Suppressor macrophage (primary cell): Measurements from ENCODE around the gene MST1.

ENCODE experiments used
- DNase-seq, 4 experiments: peaks; one replicate each; pipeline ENCODE4 v3.0.0-alpha.2; 2020 to 2022
- total RNA-seq, 17 experiments: gene quantifications; one replicate each; lab custom pipeline; 2026; ENCODE audit warnings: mixed read lengths in 6 of 17, inconsistent platforms in 3 of 17; lab: John Stamatoyannopoulos, UW

Gene MST1
- 0.25 to 4.2 (median 1.3) reads per million in 17 experiments for total RNA-seq

DNA sequence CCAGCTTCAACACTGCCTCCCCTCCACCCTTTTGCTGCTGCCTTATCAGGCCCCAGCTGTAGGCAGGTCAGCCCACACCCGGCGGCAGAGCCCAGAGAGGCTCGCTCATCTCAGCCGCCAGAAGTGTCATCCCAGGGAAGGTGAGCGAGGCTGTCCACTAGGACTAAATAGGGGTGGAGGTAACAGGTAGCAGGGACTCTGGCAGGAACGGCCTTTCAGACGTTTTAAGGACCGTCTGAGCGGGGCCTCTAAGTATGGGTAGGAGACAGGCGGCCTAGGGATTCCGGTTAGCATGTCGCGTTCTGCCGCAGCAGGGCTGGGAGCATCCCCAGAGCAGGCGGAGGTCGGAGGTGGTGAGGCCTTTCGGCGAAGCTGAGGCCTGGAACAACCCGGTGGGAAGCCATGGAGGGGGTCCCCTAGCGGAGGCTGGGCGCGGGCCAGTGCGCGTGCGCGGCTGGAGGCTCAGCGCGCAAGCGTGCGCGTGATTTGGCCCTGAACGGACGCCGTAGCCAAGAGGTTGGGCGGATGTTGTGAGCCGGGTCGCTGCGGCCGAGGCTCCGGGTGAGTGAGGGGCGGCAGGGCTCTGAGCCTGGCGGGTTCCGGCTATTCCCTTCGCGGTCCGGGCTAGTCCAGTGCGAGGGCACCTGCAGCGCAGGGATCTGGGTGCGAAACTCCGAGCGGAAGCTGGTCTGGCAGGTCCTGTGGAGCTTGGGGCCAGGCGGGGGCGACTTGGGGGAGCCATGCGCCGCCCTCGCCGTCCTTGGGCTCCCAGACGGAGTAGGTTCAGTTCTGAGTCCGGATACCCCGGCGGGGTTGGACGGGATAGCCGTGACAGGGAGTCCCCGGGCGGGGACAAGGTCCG, at the start of gene MST1, which contains the start of gene RNF123:
TSS of gene MST1 (minus strand) at position 429 of the 862 bp plus-strand sequence. CDS start 783 bp downstream, outside the sequence.
TSS of gene RNF123 (plus strand) at position 512 of the 862 bp plus-strand sequence. CDS start 1,609 bp downstream, outside the sequence.
- DNase-seq = peak; percentile 92 to 97 (median 94)

DNA sequence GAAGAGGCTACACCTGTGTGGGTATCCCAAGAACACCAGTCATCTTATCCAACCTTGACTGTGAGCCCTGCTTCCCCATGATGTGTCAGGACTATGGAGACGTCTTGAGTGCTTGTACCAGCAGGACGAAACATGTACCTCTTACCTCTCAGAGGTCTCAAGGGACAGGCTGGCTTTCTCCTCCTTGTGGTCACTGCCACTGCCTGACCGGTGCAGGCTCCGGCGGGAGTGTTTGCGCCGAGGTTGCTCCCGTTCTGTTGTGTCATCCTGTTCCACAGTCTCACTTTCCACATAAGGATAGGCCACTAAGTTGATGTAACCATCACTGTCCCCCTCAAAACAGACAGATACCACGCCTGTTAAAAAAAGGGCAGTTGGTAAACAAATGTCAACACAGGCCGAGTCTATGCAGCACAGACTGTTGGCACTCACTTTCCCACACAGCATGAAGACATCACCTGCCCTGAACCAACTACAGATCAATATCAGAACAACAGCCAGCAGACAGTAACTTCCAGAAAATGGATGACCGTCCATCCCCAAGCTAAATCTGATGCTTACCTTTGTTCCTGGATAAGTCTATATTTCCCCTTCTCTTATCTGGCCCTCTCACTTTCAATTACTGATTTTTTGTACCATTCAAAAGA, 48.9 kb upstream of the MST1 start:
- no peak for DNase-seq

DNA sequence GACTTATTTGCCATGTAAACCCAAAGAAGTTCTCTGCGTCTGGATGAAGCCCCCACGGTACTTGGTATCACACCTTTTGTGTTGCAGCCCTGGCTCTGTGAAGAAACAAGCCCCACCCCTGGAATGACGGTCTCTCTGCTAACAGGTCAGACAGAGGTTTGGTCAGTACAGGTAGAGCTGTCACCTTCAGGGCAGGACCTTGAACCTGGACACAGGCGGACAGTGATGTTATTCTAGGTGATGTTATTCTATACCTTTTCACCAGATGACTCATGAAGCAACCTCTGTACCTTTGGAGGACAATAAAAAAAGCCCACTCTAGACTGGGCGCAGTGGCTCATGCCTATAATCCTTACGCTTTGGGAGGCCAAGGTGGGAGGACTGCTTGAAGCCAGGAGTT, 45.5 kb upstream of the MST1 start:
- no peak for DNase-seq

DNA sequence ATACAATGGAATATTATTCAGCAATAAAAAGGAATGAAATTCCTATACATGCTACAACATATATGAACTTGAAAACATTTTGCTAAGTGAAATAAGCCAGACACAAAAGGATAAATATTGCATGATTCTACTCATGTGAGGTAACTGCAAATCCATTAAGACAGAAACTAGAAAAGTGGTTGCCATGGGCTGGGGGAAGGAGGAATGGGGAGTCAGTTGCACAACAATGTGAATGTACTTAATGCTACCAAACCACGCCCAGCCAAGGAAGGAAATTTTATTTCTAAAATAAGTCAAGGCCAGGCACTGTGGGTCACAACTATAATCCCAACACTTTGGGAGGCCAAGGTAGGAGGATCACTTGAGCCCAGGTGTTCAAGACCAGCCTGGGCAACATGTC, 44.3 kb upstream of the MST1 start:
- DNase-seq = no peak

DNA sequence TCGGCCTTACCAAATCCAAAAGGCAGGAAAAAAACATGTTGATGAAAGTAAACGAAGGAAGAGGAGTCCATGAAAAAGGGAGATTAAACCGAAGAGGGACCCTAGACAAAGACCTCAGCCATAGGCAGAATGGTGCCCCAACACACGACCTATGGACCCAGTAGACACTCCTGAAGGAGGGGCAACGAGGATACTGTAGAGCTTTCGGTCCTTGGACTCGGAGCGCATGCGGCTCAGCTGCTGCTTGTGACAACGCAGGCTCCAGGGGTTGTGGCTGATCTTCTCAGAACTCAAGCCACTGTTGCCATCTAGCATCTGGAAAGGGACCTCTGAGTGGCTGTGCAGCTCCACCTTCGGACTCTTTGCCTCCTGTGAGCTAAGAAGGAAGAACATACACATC, 43.3 kb upstream of the MST1 start:
- DNase-seq = no peak

DNA sequence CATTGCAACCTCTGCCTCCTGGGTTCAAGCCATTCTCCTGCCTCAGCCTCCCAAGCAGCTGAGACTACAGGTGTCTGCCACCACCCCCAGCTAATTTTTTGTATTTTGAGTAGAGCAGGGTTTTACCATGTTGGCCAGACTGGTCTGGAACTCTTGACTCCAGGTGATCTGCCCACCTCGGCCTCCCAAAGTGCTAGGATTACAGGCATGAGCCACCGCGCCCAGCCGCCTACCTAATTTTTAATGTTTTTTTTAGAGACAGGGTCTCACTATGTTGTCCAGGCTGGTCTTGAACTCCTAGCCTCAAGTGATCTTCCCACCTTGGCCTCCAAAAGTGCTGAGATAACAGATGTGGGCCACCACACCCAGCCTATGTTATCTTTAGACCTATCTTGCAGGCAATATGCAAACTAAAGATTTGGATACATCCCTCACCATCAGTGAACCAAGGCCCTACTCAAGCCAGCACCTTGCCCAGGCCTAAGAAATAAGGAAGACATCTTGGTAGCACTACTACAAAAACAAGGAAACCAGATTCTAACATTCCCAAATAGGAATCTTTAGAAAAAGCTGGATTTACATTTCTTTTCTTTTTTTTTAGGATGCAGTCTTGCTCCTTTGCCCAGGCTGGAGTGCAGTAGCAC, 40.8 kb upstream of the MST1 start:
- no peak for DNase-seq

DNA sequence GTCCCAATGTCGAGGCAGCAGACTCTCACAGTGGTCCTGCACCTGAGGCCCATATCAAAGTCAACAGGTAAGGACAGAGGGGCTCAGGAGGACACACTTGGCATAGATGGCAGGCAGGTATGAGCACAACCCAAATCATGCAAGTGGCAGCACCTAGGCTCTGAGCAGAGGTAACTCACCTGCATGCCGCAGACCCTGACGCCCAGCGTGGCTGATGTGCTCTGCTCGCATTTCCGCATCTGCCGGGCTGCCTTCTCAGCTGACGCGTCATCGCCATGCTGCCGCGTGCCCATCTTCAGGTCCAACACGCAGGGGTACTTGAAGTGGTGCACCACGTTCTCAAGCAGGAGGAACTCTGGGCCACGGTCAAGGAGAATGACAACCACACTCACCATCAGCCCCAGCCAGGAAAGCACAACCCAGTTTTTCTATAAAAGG, 38.7 kb upstream of the MST1 start:
- DNase-seq = no peak

DNA sequence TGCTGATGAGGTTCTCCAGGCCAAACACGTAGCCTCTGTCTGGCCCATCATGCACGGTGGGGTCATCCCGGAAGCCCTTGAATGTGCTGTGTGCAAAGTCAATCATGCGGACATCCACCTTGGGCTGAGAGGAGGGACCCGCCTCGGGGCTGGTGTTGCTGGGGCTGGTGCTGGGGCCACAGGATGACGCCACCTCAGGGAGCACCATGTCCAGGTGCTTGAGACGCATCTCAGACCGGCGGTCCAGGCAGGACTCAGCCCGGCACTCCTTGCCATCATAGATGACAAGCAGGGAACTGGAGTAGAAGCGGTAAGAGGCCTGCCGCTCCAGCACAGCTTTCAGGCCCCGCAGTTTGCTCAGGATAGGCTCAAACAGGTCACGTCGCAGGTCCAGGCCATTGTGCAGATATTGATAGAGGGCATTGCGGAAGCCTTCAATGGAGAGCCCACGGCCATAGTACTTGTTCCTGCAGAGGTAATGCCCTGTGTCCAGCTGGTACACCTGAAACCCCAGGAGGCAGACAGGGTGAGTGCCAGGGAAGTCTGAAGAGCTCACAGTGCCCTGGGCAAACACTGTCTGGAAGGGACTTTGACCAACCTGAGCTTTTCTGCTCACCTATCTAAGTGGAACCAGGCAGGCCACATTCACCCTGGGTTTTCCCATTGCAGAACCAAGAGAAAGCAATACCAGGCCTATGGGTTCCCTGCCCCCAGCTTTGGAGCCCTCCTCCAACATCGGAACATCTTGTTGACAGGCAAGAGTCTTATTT, 38.1 kb upstream of the MST1 start:
- no peak for DNase-seq

DNA sequence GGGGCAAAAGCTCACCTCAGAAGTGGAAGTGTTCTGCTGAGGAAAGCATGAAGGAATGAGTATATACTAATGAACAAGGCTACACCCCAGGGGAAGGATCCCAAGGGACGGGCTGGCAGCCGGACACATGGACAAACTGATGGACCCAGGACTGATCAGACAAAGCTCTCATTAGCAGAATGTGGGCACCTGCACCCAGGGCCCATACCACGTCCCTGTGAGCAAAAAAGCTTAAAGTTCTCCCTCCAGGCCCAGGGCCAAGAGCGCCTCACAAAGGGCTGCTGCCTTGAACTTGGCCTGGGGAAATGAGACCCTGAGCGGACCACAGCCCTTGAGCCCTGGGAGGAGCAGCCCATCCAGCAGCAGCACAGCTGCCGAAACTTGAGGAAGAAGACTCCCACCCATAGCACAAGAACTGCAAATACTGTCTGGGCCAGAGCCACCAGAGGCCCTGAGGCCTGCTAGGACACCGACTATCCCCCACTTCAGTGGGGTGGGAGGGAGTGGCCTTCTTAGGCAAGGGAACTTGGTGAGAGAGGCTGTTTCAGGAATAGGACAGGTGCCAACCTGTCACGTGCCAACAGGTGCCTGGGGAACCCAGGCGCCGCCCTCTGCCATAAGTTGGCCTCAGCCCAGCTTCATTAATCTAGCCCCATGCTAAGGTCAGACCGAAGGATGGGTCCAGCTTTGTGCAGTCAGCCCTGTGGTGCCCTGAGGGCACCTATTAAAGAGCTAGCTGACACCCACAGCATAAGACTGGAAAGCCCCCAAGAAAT, 36.8 kb upstream of the MST1 start:
- no peak for DNase-seq

DNA sequence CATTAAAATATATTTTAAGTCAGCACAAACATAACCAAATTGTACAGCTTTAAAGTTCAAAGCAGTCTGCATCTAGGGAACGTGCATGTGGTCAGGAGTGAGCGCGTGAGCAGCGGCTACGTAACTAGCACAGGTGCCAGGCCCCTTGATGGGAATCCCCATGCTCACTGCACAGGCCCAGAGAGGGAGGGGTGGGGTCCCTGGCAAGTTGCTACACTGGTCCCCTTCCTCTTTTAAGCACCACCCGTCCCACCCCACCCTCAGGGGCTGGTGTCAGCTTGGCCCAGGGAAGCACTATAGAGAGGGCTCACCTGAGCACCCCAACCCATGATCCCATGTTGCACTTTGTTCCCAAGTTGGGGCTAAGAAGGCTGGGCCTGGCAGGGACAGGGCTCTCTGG, 35.3 kb upstream of the MST1 start:
- peak in 1 of 4 experiments; percentile 9 for DNase-seq

DNA sequence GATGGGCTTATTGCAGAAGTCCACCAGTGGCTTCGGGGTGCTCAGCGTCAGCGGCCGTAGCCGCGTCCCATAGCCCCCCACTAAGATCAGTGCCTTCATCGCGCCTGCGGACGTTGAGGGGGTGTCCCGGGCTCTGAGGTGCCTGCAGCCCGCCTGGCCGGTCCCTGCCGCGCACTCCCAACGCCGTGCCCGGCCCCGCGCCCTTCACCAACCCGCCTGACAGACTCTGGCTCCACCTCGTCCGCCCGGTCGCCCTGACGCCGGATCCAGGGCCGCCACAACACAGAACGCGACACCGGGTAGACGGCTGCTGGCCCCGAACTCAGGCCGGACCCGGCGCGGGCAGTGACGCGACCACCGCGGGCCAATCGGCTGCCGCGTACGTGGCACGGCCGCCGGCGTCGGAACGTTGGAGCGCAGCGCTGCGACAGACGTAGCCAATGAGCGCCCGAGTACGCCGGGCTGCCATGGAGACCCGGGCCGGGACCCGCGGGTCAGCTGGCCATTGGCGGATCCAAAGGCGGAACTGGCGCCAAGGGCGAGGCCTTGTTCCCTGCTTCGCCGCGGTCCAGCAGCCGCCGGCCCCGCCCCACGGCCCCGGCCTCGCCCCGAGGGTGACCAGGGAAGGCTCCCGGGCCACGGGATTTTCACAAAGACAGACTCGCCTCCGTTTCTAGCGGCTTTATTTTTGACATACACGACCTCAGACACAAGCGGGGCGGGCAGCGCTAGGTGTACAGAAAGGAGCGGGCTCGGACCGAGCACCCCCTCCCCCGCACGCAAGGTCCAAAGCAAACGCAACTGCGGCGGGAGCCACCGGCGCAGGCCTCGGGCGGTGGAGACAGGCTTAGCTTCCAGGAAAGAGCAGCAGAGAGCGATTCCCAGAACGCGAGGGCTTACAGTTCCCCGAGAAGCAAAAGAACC, 34.6 kb upstream of the MST1 start, which contains the start of gene GMPPB:
TSS of gene GMPPB (minus strand) at position 324 of the 924 bp plus-strand sequence. CDS start at position 99, 225 bp downstream.
- peak; percentile 99 to 100 (median 99) for DNase-seq

DNA sequence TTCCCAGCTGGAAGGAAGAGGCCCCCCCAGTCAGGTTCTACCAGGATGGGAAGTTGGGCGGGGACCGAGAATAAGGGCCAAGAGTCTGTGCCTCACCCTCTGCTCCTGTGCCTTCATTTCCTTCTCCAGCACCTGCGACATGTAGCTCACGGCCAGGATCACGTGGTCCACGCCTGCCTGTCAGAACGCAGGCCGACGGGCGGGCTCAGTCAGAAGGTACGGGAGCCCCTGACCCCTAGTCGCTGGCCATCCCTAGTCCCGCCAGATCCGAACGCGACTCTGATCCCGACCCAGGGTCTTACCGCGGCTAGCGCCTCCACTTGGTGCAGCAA, 34.0 kb upstream of the MST1 start:
- DNase-seq = peak; percentile 43 to 71 (median 54)

DNA sequence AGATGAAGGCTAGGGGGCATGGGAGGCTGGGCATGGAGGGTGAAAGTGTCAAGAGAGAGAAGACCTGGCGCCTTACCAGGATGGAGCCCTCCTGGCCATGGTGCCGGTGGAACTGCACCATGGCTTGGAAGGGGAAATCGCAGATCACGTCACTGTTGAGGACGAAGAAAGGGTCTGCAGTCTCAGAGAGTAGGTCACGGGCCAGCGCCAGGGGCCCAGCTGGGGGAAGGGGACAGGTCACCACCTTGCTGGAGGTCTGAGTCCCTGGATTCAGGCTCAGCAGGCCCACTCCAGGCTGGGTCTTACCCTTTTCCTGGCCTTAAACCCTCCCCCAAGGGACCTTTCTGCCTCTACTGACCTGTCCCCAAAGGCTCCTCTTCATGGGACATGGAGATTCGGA, 33.6 kb upstream of the MST1 start:
- no peak for DNase-seq

DNA sequence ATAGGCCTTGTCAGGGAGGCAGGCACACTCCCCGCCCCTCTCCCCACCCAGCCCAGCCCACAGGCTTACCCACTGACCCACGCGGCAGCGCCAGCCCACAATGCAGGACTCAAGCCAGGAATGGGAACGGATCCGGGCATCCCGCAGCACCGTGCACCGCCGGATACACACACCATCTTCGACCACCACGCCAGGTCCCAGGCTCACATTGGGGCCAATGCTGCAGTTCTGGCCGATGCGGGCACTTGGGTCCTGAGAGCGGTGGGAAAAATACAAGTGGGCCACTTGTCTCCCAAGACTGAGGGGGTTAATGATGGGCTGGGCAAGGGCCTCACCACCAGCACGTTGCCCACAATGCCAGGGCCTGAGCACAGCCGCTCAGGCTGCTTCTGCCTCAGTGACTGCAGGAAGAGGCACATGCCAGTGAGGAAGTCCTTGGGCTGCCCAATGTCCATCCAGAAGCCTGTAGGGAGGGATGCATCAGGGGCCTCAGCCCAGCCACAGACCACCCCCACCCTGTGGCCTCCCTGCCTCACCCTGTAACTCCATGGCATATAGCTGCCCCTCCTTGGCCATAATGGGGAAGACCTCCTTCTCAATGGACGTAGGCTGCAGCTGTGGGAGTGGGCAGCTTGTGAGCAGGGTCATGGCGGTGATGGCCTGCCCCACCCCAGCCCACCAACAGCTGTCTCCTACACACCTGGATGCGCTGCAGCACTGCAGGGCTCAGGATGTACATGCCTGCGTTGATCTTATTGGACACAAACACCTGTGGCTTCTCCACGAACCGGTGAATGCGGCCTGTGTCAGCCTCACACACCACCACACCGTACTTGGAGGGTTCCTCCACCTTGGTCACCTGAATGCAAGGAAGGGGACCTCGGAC, 32.9 kb upstream of the MST1 start:
- DNase-seq = no peak

DNA sequence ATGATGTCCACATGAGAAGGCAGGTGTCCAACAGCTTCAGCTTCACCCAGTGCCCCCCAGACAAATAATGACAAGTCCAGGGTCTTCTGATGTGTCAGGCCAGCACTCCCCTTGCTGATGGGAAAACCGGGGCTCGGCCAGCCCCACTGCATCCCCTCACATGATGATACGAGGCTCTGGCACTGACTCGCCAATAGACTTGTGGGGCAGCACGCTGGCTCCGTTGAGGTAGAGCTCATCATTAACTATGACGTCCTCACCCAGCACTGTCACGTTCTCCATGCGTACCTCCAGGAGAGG, 32.3 kb upstream of the MST1 start:
- DNase-seq = no peak

DNA sequence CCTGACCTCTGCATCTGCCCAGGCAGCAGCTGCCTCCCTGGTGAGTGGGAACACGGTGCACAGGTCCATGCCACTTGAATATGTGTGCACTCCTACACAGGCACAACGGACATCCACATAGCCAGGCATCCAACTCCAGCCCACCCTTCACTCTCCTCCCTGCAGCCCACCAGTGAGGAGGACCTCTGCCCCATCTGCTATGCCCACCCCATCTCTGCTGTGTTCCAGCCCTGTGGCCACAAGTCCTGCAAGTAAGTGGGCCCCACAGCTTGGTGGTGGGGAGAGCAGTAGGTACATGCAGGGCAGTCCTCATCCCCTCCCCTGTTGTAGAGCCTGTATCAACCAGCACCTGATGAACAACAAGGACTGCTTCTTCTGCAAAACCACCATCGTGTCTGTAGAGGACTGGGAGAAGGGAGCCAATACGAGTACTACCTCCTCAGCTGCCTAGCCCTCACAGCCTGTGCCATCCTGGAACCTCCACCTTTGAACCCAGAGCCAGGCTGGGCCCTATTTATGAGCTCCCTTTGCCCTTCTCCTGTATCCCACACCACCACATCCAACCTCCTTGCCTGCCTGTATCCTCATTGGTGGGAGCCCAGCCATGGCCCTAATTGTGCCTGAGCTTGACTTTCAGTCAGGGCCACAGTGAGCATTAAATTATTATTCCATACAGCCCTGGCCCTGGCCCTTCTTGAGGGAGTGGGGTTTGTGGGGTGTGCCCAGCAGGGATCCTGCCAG, 31.8 kb upstream of the MST1 start:
- no peak for DNase-seq

DNA sequence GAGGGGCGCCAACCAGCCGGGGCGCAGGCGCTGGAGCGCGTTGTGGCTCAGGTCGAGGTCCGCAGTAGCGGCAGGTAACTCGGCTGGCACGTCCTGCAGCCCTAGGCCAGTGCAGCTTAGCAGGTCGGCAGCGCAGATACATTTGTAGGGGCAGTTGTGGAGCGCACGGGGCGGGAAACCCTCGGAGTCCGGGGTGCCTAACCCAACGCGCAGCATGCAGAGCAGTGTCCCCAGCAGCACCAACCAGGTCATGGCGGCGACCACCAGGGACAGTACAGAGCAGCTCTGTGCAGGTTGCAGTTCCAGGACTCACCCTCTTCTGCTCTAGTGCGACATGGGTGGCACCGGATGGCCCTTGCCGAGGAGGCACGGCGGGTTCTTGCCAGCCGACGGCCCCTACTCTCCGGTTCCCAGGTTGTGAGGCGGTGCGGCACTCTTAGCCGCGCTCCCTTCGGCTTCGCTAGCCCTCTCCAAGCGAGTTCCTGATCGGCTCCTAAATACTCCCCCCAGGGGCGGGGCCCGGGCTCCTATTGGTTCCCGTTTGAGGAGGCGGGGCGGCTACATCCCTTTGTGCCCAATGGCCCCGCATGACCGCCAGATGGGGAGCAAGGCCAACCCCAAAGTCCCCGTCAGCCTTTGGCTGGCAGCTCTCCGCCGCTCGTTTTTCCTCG, 30.1 kb upstream of the MST1 start, which contains the start of gene AMIGO3:
TSS of gene AMIGO3 (minus strand) at position 471 of the 671 bp plus-strand sequence. CDS start at position 252, 219 bp downstream.
- DNase-seq = peak; percentile 95 to 98 (median 96)

DNA sequence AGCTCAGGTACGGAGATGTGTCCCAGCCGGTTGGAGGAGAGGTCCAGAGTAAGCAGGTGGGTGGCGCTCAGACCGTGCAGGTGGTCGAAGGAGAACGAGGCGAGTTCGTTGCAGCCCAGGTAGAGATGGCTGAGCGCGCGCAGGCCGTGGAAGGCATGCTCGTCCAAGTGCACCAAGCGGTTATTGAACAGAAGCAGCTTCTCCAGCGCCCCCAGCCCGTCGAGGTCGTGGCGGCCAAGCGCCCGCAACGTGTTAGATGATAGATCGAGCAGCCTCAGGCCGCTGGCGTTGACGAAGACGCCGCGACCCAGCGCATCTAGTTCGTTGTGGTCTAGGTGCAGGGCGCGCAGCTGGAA, 29.6 kb upstream of the MST1 start:
- DNase-seq = peak in 2 of 4 experiments; percentile 12 to 26
